DND-41 (cell line): ENCODE measurements around the gene ZCCHC3.

Experiments used
- EZH2 ChIP-seq: IDR thresholded peaks from 3 replicates; pipeline ENCODE4 v1.6.1; 2012; ENCODE audit warnings: borderline replicate concordance, low read depth, mild to moderate bottlenecking, moderate library complexity, low read length, inconsistent platforms; ENCODE audit not compliant: severe bottlenecking
- TF ChIP-seq, protein P1 (sequence below): IDR thresholded peaks from 2 replicates; pipeline ENCODE4 v1.5.1; 2012; ENCODE audit warnings: borderline replicate concordance, low read length, moderate library complexity, mild to moderate bottlenecking; ENCODE audit not compliant: poor library complexity, severe bottlenecking; ENCODE audit errors: extremely low read depth

DNA sequence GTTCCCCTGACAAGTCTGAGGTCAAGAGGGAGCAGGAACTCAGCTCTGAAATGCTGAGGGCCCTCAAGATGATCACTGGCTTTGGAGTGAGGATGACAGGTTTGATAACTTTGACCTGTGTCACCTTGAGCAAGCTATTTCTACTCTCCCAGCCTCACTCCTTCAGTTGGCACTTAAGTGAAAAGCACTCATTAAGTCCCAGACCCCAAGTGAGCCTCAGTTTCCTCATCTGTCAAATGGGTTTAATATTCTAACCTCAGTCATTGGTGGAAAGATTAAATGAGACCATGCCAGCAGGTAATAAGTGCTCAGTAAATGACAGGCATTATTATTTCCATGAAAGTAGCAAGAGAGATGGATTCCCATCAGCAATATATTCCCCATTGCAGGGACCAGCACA, 25.8 kb upstream of the ZCCHC3 start:
- TF ChIP-seq, protein P1, sequence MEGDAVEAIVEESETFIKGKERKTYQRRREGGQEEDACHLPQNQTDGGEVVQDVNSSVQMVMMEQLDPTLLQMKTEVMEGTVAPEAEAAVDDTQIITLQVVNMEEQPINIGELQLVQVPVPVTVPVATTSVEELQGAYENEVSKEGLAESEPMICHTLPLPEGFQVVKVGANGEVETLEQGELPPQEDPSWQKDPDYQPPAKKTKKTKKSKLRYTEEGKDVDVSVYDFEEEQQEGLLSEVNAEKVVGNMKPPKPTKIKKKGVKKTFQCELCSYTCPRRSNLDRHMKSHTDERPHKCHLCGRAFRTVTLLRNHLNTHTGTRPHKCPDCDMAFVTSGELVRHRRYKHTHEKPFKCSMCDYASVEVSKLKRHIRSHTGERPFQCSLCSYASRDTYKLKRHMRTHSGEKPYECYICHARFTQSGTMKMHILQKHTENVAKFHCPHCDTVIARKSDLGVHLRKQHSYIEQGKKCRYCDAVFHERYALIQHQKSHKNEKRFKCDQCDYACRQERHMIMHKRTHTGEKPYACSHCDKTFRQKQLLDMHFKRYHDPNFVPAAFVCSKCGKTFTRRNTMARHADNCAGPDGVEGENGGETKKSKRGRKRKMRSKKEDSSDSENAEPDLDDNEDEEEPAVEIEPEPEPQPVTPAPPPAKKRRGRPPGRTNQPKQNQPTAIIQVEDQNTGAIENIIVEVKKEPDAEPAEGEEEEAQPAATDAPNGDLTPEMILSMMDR, result no peak
- TF ChIP-seq EZH2, result no peak
